Measurements from ENCODE around the gene HIKESHI. TPM values are rescaled to one million over a fixed set of nuclear protein-coding genes. Genes with fewer than 3 reads are reported as not detected.

HIKESHI gene
- total and polyA plus RNA-seq, 2 of the 8 experiments (the other 6 are each of a cell fraction or from before 2014, with no cell fraction given): 65.4 to 90.2 TPM

- Histone ChIP-seq H3K4me1 (replicated peaks in 1 of 4; ENCODE audit: control insufficient read depth in 3 of 4, insufficient read depth in 4 of 4, low read length in 3 of 4) (no peaks in the 10 kb centered on the region), H3K4me2 (ENCODE audit: insufficient read depth in 1 of 2, low read depth in 2 of 2, low read length in 2 of 2) (no peak overlapping the region), H3K9me3 (ENCODE audit: insufficient read depth in 2 of 2, low read depth in 1 of 2, low read length in 1 of 2) (no peaks in the 10 kb centered on the region), H3K23me2 (ENCODE audit: low read depth, low read length) (no peaks in the 10 kb centered on the region), H2BK5ac (ENCODE audit: low read depth, low read length) (no peak overlapping the region), H4K5ac (ENCODE audit: insufficient read length, low read depth, low read length) (no peak overlapping the region), H4K20me1 (replicated peaks in 1 of 2; ENCODE audit: control insufficient read depth in 1 of 2, insufficient read depth in 2 of 2, low read length in 2 of 2) (peaks cover 0 to 2% of the 10 kb centered on the region in 2 experiments), H3K9ac (replicated peaks in 1 of 4; ENCODE audit: extremely low read depth in 1 of 4, low read depth in 3 of 4, low read length in 3 of 4) (no peak overlapping the region), H3K79me1 (ENCODE audit: low read depth, low read length) (no peaks in the 10 kb centered on the region; the same call in 1 of the 2 replicates), H3K4me3 (ENCODE audit: extremely low read depth in 1 of 4, insufficient read depth in 2 of 4, low read depth in 3 of 4, low read length in 4 of 4) (no peak overlapping the region), H2BK12ac (ENCODE audit: low read depth, low read length) (no peak overlapping the region), H2AK5ac (ENCODE audit: low read depth, low read length) (no peak overlapping the region), H3K27me3 (replicated peaks in 1 of 4; ENCODE audit: control insufficient read depth in 3 of 4, extremely low read depth in 1 of 4, insufficient read depth in 3 of 4, low read length in 3 of 4) (no peaks in the 10 kb centered on the region), H2BK120ac (replicated peaks; ENCODE audit: low read depth, low read length) (no peak overlapping the region), H2BK15ac (ENCODE audit: low read length) (no peak overlapping the region), H3K23ac (ENCODE audit: insufficient read length) (no peak overlapping the region), H4K8ac (ENCODE audit: extremely low read depth, insufficient read depth, low read length) (no peak overlapping the region), H2BK20ac (ENCODE audit: low read length) (no peak overlapping the region), H3K56ac (replicated peaks; ENCODE audit: insufficient read length, low read depth, low read length) (no peak overlapping the region), H3K79me2 (ENCODE audit: control insufficient read depth in 1 of 2, insufficient read depth in 2 of 2, low read length in 2 of 2) (peaks cover 0 to 28% of the 10 kb centered on the region in 2 experiments; a peak in 3 of 4 replicates), H4K91ac (replicated peaks; ENCODE audit: insufficient read length, low read length) (no peak overlapping the region), H3K36me3 (ENCODE audit: control insufficient read depth in 2 of 4, insufficient read depth in 4 of 4, low read length in 3 of 4) (peaks cover 3 to 26% (median 6%) of the 10 kb centered on the region in 4 experiments; a peak in 5 of 8 replicates), H3K4ac (replicated peaks; ENCODE audit: insufficient read length, low read depth, low read length) (no peak overlapping the region), H3K14ac (ENCODE audit: insufficient read length) (no peak overlapping the region), H3K27ac (ENCODE audit: low read depth, low read length) (no peak overlapping the region), H3K18ac (ENCODE audit: extremely low read depth, low read length) (no peak overlapping the region), H2AFZ (ENCODE audit: low read length) (no peak overlapping the region)
- FAIRE-seq (no peak), DNase-seq (ENCODE audit: low read depth in 1 of 2, low spot score in 2 of 2) (no peak)
- 88% methylated on average over 6 of the region's 6 CpGs; no CpG with 5 or more reads in 1 of the 2 experiments for WGBS, 2 experiments (ENCODE audit: extremely low coverage in 1 of 2, insufficient coverage in 1 of 2, insufficient read length in 1 of 2, insufficient replicate concordance in 2 of 2, low coverage in 1 of 2, low lambda C conversion rate in 2 of 2, missing lambda C conversion rate in 1 of 2)
- ChIA-PET POLR2A (ENCODE audit: partially characterized antibody) (interaction anchor here (1.0 kb wide), 1 partner anchor 12 kb away, joined by 3 read pairs; no protein-coding TSS in a partner anchor), CTCF (ENCODE audit: partially characterized antibody) (no interaction called here)
- TF ChIP-seq GABPA (IDR thresholded peaks at IDR 0.05; ENCODE audit: borderline replicate concordance, insufficient read depth, low read length) (no peak), BRCA1 (IDR thresholded peaks at IDR 0.05; ENCODE audit: low read depth, low read length) (no peak), CBX5 (IDR thresholded peaks at IDR 0.05; ENCODE audit: low read depth, low read length) (no peak), BACH1 (IDR thresholded peaks at IDR 0.05; ENCODE audit: low read length) (no peak), YY1 (IDR thresholded peaks at IDR 0.05; ENCODE audit: low read depth, low read length) (no peak), SP2 (IDR thresholded peaks at IDR 0.05; ENCODE audit: low read length) (no peak), SIRT6 (IDR thresholded peaks at IDR 0.05; ENCODE audit: low read length) (no peak)
Observed at GRCh38 chr11:86256608-86257007, 45.4 kb upstream of the HIKESHI start.
